Inflammatory macrophage treated with lipopolysaccharide for 4 hours (primary cell): ENCODE data around the gene SCO2.

Experiments
- DNase-seq: peaks from one replicate; pipeline ENCODE4 v3.0.0-alpha.2; 2020

The SCO2 gene

DNA sequence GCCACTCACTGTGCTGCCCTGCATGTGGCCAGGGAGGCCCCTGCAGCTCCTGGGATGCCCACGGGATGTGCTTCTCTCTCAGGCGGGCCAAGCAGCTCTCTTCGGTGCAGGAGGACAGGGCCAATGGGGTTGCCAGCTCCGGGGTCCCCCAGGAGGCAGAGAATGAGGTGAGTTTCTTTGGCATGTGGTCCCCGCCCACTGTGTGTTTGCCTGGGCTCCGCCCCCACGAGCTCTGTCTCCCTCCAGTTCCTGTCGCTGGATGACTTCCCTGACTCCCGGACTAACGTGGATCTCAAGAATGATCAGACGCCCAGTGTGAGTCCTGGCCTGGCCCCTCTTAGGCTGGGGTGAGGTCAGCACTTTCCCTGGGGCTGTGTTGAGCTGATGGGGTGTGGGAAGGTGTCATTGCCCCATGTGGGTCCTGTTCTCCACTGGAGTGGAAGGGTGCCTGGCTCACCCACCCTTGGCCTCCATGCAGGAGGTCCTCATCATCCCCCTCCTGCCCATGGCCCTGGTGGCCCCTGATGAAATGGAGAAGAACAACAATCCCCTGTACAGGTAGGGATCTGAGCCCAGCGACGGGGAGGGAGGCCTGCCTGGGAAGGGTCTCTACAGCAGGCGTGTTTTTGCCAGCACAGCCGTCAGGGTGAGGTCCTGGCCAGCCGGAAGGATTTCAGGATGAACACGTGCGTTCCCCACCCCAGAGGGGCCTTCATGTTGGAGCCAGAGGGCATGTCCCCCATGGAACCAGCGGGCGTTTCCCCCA lies 7.7 kb downstream of the SCO2 start:
- no peak for DNase-seq

DNA sequence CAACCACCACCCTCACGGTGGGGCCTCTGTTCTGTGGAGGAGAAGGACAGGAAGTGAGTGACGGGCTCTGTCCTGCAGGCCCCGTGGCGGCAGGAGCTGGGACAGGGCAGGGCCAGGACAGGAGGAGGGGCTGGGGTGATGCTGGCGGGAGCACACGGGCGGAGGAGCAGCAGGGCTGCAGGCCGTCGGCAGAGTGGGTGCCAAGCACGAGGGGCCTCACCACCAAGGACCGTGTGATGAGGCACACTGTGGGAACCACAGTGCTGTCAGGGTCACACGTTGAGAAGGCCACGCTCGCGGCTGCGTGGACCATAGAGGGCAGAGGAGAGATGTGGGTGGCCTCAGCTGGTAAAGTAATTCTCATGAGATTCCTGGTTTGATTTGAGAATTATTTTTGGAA lies 8.5 kb downstream of the SCO2 start:
- no peak for DNase-seq

DNA sequence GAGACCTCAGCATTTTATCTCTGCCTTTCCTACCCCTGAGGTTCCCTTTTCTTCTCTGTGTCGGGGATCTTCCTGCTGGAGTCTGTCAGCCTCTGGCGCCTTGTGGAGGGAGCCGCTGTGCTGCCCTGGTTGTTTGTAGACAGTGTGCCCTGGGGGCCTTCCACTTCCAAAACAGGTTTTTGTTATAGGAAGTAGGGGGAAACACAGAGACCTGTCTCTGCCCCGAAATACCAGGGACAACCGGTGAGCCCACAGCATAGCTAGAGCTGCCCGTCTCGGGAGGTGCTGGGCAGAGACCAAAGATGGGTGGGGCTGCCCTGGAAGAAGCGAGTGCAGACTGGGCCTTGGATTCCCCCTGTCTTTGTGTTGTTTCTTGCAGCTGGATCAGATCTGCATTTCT lies 9.3 kb downstream of the SCO2 start:
- no peak for DNase-seq

DNA sequence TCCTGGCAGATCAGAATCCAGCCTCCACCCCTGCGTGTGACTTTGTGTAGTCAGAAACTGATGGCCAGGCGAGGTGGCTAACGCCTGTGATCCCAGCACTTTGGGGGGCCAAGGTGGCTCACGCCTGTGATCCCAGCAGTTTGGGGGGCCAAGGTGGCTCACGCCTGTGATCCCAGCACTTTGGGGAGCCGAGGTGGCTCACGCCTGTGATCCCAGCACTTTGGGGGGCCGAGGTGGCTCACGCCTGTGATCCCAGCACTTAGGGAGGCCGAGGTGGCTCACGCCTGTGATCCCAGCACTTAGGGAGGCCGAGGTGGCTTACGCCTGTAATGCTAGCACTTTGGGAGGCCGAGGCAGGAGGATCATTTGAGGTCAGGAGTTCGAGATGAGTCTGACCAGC lies 12.2 kb downstream of the SCO2 start:
- DNase-seq, result no peak

DNA sequence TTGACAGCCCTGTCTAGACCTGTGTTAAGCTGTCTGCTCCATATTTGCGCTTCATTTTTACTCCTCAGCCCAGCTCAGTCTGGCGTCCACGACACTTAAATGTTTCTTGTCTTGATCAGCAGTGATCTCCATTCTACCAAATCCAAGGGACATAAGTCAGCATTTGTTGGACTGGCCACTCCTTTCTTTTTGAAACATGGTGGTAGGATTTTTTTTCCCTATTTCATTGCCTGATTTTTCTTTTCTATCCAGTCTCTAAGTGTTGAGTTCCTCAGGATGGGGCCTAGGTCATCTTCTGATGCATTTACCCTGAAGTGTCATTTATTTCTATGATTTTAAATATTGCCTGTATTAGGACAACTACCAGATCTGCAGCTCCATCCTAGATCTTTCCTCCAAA lies 16.5 kb downstream of the SCO2 start:
- no peak for DNase-seq

DNA sequence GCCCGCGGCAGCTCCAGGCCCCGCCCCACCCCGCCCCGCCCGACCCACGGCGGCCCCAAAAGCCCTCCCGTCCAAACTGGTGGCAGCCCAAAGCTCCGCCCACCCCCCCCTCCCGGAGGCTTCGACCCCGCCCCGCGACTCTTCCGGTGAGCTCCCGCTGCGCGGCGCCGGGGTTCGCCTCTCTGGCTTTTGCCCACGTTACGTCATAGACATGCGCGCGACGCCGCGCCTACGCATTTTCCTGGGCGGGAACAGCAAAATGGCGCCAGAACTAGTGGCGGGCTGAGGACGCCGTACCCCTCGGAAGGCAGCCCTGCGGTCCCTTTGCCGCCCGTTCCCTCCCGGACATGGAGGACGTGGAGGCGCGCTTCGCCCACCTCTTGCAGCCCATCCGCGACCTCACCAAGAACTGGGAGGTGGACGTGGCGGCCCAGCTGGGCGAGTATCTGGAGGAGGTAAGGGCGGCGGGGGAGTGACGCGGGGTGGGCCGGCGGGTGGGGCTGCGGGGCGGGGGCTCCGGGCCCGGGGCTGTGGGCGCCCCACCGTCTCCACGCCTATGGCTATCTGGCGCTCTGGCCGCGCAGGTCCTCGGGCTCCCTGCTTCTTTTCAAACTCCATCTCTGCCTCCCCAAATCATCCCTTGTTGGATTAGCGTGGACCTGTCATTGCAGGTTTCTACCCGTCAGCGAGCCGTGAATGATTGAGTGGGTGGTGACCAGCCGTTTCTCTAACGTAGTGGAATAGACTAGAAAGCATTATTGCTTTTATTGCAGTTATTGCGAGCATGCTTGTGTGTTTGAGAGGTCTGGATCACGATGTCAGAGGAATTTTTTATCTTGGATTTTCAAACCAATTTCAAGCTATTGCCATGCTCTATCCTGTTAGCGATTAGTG lies 17.2 kb downstream of the SCO2 start, which contains the start of gene NCAPH2:
NCAPH2 (plus strand) TSS at position 234 of the 894 bp plus-strand sequence; CDS start at position 348, 114 bp downstream.
- peak; percentile 98 for DNase-seq

DNA sequence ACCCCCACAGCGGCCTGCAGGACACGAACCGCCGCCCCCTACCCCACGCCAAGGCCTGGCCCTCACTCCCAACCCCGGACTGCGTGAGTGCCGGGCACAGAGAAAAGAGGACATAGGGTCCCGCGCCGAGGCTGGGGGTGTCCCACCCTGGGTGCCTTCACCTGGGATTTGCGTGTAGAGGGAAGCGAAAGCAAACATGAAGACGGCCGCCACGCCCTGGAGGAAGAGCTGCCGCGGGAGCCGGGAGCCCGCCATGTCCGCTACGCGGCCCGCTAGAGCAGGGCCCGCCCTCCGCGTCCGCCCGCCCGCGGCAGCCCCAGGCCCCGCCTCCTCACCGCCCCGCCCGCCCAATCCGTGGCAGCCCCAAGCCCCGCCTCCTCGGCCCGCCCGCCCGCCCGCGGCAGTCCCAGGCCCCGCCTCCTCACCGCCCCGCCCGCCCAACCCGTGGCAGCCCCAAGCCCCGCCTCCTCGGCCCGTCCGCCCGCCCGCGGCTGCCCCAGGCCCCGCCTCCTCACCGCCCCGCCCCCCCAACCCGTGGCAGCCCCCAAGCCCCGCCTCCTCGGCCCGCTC lies 17.9 kb downstream of the SCO2 start, which contains the start of gene LMF2:
LMF2 (minus strand) TSS at position 282 of the 570 bp plus-strand sequence; CDS start at position 255, 27 bp downstream.
- peak; percentile 88 for DNase-seq

DNA sequence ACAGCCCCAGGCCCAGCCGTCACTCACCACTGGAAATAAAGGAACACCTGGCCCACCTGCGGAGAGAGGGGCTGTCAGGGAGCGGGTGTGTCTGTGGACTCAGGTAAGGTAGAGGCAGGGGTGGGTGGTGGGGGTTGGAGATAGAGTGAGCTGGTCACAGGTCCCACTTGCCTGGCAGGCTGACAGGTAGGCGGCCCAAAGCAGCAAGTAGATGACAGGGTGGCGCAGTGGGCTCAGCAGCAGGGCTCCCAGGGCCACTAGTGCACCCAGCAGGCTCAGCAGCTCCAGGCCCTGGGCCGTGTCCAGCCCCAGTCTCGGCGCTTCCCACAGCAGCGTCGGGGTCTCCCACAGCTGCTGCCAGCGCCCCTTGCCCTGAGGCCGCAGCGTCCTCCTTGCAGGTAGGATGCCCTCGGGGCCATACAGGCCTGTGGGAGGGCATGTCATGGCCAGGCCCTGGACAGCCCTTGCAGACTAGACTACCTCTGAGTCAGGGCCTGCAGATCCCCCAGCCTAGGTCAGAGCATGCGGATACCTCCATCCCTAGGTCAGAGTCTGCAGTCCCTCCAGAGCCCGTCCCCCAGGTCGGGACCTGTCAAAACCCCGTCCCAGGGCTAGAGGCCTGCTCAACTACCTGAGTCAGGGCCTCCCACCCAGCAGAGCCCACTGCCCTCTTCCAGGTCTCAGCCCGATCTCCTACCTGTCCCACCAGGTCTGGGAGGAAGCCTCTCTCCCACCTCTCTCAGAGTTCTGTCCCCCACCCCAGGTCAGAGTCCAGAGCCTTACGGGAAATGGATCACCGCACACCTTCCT lies 18.6 kb downstream of the SCO2 start:
- no peak for DNase-seq

DNA sequence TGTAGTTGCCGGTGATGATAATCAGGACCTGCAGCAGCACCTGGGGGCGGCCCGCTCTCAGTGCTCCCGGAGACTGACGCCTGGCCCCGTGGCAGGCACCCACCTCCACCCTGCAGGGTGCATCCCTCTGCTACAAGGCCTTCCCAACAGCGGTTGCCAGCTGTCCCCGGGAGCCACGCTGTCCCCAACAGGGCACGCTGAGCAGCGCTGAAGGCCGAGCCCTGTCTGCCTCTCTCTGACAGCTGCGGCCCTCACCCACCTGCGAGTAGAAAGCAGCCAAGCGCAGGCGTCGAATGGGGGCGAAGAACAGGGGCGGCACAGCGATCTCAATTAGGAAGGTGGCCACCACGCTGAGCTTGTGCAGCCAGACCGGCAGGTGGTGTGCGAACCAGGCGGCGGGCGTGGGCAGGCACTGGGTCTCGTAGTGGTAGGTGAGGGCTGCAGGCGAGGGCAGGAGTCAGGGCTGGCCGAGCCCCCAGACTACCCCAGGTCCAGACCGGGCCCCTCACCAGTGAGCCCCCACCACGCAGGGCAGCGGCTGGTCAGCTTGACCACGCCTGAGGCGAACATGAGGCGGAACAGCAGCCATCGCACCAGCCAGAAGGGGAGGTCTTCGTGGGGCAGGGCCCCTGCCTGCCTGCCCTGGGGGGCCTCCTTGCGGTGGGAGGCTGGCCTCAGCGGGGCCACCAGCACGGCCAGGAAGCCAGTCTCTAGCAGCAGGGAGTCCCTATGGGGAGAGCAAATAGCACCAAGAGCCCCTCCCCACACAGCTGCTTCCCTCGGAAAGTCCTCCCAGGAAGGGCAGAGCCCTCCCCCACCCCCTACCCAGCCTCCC lies 19.4 kb downstream of the SCO2 start:
- DNase-seq, result no peak

DNA sequence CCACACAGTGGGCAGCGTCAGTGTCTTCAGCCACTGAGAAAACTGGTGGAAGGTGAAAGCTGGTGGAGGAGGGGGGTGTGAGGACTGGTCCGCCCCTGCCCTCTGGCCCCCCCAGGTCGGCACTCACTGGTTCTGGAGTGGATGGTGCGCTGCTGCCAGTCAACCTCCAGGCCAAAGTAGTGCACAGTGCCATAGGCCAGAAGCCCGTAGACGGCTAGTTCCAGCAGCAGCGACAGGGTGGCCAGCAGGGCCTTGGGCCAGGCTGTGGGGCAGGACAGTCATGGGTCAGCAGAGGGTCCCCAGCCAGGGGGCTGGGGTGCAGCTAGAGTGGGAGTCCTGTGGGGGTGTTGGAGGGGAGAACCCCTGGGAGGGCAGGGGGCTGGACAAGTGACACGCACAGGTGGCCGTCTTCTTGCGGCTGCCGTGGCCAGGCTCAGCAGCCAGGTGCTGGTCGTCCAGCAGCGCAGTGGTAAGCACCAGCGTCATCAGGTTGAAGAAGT lies 20.1 kb downstream of the SCO2 start:
- DNase-seq, result no peak

DNA sequence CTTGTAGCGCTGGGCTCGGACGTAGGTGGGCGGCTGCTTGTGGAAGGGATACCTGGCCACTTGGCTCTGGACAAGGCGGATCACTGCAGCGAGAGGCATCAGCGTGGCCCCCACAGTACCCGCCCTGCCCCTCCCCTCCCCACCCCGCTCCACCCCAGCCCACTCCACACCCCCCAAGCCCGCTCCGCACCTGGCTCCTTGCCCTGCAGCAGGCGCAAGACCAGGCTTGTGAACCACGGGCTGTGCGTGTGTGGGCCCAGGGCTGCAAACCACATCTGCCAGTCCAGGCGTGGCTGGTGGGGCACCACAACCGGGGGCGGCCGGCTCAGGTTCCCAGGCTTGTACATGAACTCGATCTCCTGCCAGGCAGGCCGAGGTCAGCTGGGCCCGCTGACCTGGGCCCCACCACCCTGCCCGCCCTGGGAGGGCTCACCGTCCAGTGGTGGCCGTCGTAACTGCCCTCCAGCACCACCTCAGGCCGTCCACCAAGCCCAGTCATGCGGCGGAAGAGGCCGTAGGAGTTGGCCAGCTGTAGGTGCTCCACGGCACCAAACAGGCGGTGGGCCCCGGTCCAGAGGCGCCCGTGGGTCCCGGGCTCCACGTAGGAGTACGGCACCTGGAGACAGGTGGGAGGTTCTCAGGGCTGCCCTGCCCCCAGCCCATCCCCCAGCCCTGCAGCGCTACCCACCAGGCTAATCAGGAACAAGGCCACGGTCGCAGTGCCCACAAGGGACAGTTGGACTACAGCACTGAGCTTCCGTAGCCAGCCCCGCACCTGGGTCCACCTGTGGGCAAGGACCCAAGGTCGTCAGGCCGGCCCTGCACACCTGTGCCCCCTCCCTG lies 20.8 kb downstream of the SCO2 start:
- DNase-seq, result no peak

DNA sequence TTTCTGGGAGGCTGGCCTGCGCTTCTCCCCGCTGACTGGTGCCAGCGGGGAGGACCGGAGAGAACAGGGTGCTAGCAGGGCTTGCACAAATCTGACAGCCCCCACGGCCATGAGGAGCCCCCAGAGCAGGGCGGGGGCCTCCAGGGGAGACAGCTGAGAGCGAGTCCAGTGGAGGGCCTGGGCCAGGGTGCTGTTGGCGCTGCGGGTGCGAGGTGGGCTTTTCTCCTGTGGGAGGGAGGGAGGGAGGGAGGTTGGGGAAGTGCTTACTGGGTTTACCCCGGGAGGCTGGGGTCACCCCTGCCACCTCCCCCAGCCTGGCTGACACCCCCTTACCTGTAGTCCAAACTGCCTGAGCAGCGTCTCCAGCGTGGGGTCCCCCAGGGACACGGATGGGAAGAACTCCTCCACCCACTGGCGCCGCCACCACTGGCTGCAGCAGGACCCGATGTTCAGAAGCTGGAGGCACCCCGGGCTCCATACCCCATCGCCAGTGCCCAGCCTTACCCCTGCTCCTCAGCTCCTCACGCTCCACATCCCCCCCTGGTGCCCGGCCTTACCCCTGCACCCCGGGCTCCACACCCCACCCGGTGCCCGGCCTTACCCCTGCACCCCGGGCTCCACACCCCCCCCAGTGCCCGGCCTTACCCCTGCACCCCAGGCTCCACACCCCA lies 21.8 kb downstream of the SCO2 start:
- DNase-seq, result no peak

DNA sequence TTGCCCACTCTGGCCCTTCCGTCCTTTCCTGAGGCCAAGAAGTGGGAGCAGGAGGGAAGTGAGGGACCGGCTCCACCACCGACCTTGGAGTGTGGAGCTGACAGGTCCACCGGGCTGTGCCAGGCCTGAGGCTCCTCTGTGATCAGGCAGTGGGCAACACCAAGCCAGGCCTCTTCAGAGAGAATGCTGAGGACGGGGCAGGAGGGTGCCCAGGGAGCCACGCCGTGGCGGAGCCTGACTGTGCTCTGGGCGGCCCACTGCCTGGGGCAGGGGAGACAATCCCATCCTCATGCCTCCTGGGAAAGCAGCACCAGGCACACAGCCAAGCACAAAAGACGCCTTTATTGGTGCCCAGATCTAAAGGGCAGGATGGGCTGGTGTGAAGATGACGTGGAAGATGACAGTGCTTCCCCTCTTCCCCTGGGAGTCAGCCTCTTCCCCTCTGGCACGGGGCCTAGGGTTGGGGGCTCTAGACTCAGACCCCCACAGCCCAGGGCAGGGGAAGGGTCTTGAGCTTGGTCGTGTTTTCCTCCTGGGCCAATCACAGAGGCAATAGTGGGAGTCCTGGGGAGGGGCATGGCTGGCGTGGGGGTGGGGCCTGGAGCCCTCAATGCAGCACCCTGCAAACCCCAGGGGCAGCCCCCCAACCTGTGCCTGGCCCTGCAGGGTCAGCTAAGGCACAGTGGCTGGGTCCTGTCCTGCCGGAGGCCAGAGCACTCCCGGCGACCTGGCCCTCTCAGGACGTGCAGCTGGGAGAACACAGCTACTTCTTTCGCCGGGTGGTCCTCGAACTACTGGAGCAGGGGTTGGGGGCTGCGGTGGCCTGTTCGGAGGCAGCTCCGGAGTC lies 22.5 kb downstream of the SCO2 start:
- DNase-seq, result no peak

DNA sequence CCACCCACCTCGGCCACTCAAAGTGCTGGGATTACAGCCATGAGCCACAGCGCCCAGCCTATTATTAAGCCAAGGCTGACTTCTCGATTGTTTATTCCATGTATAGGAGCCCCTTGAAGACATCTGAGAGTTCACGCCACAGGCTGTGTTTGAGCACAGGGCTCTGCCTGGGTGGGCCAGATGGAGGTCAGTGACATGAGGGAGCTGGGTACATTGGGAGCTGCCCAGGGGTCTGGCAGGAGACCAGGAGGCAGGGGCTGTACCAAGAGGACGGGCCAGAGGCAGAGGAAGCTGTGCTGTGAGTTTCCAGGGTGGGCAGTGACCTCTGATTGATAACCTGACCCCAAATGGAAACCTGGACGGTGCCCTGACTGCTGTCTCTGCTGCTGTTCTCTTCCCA lies 23.3 kb downstream of the SCO2 start:
- DNase-seq, result no peak

DNA sequence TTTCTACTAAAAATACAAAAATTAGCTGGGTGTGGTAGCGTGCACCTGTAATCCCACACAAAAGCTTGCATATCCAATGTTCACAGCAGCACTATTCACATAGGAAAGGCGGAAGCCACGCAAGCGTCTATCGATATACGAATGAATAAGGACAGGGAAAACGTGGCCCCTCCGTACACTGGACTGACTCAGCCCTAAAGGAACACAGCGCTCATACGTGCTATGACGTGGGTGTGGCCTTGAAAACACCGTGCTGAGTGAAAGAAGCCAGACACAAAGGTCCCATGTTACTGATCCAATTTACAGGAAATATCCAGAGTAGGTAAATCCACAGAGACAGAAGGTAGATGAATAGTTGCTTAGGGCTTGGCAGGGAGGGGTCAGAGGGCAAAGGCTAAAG lies 24.9 kb downstream of the SCO2 start:
- DNase-seq, result no peak

DNA sequence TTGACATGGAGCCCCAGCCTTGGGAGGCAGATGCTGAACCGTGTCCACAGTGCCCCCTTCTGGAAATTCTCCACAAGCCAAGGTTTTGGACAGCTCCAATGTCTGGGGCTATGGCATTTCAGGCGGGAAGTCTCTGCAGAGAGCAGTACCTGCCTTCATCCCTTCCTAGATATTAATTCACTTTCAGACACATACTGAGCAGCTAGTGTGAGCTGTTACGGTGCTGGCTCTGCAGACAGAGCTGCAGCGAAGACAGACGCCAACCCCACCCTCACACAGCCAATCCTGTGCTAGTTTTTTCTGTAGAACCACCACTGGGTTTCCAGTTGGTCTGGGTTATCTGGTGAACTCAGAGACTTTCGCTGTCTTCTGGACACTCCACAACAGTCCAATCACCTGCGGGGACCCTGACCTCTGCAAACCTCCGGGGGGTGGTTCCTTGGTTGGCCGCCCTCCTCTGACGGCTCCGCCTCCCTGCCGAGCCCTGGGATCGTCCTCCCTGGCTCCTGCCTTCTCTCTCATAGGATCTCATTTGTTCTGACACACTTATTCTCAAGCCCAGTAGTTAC lies 27.0 kb downstream of the SCO2 start:
- DNase-seq, result peak; percentile 69

DNA sequence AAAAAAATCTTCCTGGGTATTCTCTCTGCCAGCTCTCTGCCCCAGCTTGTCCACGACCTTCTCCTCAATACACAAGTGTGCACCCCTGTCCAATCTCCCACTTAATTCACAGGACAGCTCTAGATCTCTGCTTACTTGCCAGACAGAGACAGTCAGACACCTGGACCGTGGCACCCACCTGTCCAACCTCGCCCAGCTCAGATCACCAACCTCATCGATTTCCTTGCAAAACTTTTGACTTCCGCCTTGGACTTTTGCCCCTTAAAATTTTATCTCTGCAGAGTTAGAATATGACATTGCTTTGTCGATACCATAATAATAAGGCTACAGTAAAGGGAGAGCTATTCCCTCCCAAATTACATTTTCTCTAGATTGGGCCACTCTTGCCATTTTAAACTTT lies 28.3 kb downstream of the SCO2 start:
- no peak for DNase-seq

DNA sequence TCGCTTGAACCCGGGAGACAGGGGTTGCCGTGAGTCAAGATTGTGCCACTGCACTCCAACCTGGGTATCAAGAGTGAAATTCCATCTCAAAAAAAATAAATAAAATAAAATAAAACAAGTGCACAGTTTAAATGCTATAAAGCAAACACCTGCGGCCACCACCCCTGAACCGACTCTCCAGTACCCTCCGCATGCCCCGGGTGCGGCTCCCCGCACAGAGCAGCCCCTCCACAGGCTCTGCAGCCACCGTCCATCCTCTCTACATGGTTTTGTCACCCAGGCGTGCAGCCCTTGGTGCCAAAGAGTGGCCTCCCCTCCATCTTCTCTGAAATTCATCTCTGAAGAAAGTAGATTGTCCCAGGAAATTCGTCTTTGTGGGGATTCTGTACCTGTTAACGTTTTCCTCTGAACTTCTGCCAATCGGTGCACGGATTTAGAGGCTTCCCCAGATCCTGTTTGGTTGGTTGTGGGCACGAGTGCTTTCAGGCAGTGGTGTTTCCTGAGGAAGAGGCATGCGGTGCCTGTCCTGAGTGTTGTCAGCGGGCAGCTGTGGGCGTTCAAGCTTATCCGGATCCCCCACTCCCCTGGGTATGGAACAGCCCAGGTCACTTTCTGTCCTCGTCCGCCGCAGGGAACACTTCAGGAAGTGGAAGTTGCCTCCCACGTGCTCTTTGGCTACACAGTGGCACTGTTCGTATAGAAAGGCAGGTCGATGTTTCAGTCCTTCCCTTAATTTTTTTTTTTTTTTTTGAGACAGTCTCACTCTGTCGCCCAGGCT lies 34.7 kb downstream of the SCO2 start:
- DNase-seq, result peak; percentile 74
